Transverse colon (tissue), 4 donors: ENCODE measurements around the gene XKR3.

Experiments used
- POLR2A ChIP-seq: fragments of 450-650 bp; IDR thresholded peaks from one replicate; pipeline ENCODE4 v1.6.1; 2016; ENCODE audit warnings: antibody characterized with exemption, mild to moderate bottlenecking, moderate library complexity
- POLR2AphosphoS5 ChIP-seq, 3 donors: sonication (generic); formaldehyde crosslinking; IDR thresholded peaks; one replicate each; pipeline ENCODE4 v1.6.1; 2016; ENCODE audit warnings: antibody characterized with exemption in 3 of 3
- TF ChIP-seq, protein P1 (sequence below), 5 experiments: fragments of 200-600 bp in 3 of 5; fragments of 450-650 bp in 2 of 5; sonication (generic) in 3 of 5; IDR thresholded peaks; 1 replicate in 2 of 5; 2 replicates in 3 of 5; pipeline ENCODE4 v1.5.1; 2016 to 2017; ENCODE audit warnings: antibody characterized with exemption in 5 of 5, inconsistent platforms in 3 of 5, mild to moderate bottlenecking in 2 of 5, moderate library complexity in 1 of 5

DNA sequence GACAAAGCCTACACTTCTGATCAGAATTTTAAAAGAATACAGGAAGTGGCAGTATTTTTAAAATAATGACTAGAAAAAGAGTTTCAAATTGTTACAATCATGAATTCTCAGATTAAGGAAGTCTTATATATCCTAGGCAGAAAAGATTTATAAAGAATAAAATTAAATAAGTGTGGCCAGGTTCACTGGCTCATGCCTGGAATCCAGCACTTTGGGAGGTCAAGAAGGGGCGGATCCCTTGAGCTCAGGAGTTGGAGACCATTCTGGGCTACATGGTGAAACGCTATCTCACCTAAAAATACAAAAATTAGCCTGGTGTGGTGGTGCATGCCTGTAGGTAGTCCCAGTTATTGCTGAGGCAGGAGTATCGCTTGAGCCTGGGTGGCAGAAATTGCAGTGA is 24.1 kb downstream of the XKR3 start:
- TF ChIP-seq, protein P1, sequence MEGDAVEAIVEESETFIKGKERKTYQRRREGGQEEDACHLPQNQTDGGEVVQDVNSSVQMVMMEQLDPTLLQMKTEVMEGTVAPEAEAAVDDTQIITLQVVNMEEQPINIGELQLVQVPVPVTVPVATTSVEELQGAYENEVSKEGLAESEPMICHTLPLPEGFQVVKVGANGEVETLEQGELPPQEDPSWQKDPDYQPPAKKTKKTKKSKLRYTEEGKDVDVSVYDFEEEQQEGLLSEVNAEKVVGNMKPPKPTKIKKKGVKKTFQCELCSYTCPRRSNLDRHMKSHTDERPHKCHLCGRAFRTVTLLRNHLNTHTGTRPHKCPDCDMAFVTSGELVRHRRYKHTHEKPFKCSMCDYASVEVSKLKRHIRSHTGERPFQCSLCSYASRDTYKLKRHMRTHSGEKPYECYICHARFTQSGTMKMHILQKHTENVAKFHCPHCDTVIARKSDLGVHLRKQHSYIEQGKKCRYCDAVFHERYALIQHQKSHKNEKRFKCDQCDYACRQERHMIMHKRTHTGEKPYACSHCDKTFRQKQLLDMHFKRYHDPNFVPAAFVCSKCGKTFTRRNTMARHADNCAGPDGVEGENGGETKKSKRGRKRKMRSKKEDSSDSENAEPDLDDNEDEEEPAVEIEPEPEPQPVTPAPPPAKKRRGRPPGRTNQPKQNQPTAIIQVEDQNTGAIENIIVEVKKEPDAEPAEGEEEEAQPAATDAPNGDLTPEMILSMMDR (IDR thresholded peaks at IDR 0.05), result no peak
- TF ChIP-seq POLR2AphosphoS5 (IDR thresholded peaks at IDR 0.05), result no peak
- TF ChIP-seq POLR2A, result no peak
